ENCODE results near the gene RICTOR. TPM values are rescaled to one million over a fixed set of nuclear protein-coding genes. Genes with fewer than 3 reads are reported as not detected.

RICTOR gene
- total and polyA plus RNA-seq, 9 of the 15 experiments (the other 6 are each of a cell fraction or from before 2014, with no cell fraction given) = 13.9 to 46.6 (median 22.6) TPM

DNA sequence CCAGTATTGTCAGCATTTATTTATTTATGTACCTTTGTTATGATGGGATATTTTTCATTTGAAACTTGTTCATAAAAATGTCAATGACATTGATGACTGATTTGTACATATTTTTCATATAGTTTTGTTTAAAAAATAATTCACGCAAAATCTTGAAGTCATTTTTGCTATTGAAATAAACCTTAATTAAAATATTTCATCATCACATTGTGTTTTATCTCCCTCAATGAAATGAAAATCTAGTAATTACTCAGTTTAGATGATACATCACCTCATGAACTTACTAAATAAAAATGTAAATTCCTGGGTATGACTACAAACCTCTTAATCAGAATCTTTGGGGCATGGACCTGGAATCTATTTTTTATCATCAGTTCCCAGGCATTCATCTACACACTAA, 138.8 kb downstream of the RICTOR start:
- POLR2A ChIA-PET = no interaction called here
- 96% methylated on average over 1 of the region's 1 CpG for WGBS (ENCODE audit: insufficient coverage, low coverage, missing lambda C conversion rate)
- no peaks in the 10 kb centered on the region for H3K79me2 ChIP-seq (ENCODE audit: control insufficient read depth, insufficient read depth, low read length)
- ATAC-seq = no peak
- peaks cover 9% of the 10 kb centered on the region; the same call in 2 of the 3 replicates for H3K36me3 ChIP-seq (ENCODE audit: control insufficient read depth, insufficient read depth, low read length)
- H3K9me1 ChIP-seq (ENCODE audit: control insufficient read depth, insufficient read depth, low read length) = no peaks in the 10 kb centered on the region
- CTCF ChIA-PET (ENCODE audit: low intra/inter-chr PET ratio) = no interaction called here
- intact Hi-C loops (cut with micrococcal nuclease) = no loop called here
- no peaks in the 10 kb centered on the region for H3K9me3 ChIP-seq (replicated peaks; ENCODE audit: control insufficient read depth, insufficient read depth, low read depth, low read length)
- no peak overlapping the region for H3K27ac ChIP-seq (ENCODE audit: extremely low read depth, low read depth, low read length)
- no peaks in the 10 kb centered on the region for H4K20me1 ChIP-seq (replicated peaks; ENCODE audit: control insufficient read depth, insufficient read depth, low read length)
- no peak overlapping the region for H3K4me2 ChIP-seq (ENCODE audit: insufficient read depth, low read length)
- H3K27me3 ChIP-seq (ENCODE audit: control insufficient read depth in 2 of 2, insufficient read depth in 2 of 2, low read length in 2 of 2) = 0 out of 5 replicates have a peak, but pooled peaks cover 0 to 4% of the 10 kb centered on the region in 2 experiments
- H2AFZ ChIP-seq (ENCODE audit: low read depth, low read length) = no peak overlapping the region
- in situ Hi-C loops (cut with MboI) = no loop called here
- H3K9ac ChIP-seq (ENCODE audit: insufficient read depth in 1 of 2, low read depth in 2 of 2, low read length in 2 of 2) = no peak overlapping the region
- FAIRE-seq = no peak
- H3K4me3 ChIP-seq = no peak overlapping the region
- no peak for DNase-seq (ENCODE audit: extremely low read depth in 1 of 4, low spot score in 3 of 4)
- TF ChIP-seq CEBPG (CRISPR knock-in tag; IDR thresholded peaks at IDR 0.05) (no peak), CEBPG (tag; conservative IDR thresholded peaks at IDR 0.05 in 1 of 2, IDR thresholded peaks at IDR 0.05 in 1 of 2) (peak in 1 of 2 experiments; percentile 65; a peak in 3 of 4 replicates), CEBPB (tag; IDR thresholded peaks at IDR 0.05) (0 out of 2 replicates have a peak, but pooled peaks have one; percentile 7), ZNF695 (CRISPR knock-in tag; IDR thresholded peaks at IDR 0.05) (no peak), ATF3 (IDR thresholded peaks at IDR 0.05) (peak; percentile 72), ATF3 (CRISPR knock-in tag; conservative IDR thresholded peaks at IDR 0.05) (no peak), HNRNPUL1 (IDR thresholded peaks at IDR 0.05; ENCODE audit: low read length) (no peak)
- H3K4me1 ChIP-seq (replicated peaks in 1 of 2; ENCODE audit: control insufficient read depth in 2 of 2, insufficient read depth in 2 of 2, low read length in 2 of 2) = peaks cover 0 to 8% of the 10 kb centered on the region in 2 experiments; a peak in 2 of 5 replicates
- BruUV-seq (replicated peaks) = no TSS peak
